Heart right ventricle (tissue), 16 donors: ENCODE measurements around the gene LRRN2. TPM values are rescaled to one million over a fixed set of nuclear protein-coding genes. Genes with fewer than 3 reads are reported as not detected.

Experiments
- ATAC-seq, 8 donors: fragments of 200-7000 bp; cut with Tn5 transposase; one replicate each; pipeline ENCODE4 v1.9.1; 2020; ENCODE audit warnings: mild to moderate bottlenecking in 8 of 8, moderate library complexity in 8 of 8, moderate number of reproducible peaks in 1 of 8
- DNase-seq, 2 donors: peaks; one replicate each; pipeline ENCODE4 v3.0.0-alpha.2; 2020
- H3K27ac ChIP-seq, 10 donors: fragments of 200-600 bp; sonication (generic) in 2 of 10; one replicate each; pipeline versions ENCODE4 v1.5.0 to v1.8.0; 2020 to 2022; ENCODE audit warnings: mild to moderate bottlenecking in 3 of 10
- H3K27me3 ChIP-seq, 7 donors: fragments of 200-600 bp; one replicate each; pipeline ENCODE4 v1.8.0; 2021 to 2022; ENCODE audit warnings: mild to moderate bottlenecking in 2 of 7
- H3K36me3 ChIP-seq, 9 donors: fragments of 200-600 bp; sonication (generic) in 1 of 9; one replicate each; pipeline versions ENCODE4 v1.5.0 to v1.8.0; 2020 to 2022; ENCODE audit warnings: mild to moderate bottlenecking in 2 of 9
- H3K4me1 ChIP-seq, 9 donors: fragments of 200-600 bp; sonication (generic) in 1 of 9; one replicate each; pipeline versions ENCODE4 v1.5.0 to v1.8.0; 2020 to 2022; ENCODE audit warnings: mild to moderate bottlenecking in 4 of 9
- H3K4me3 ChIP-seq, 10 donors: fragments of 200-600 bp; sonication (generic) in 2 of 10; one replicate each; pipeline versions ENCODE4 v1.5.0 to v1.8.0; 2020 to 2022; ENCODE audit warnings: mild to moderate bottlenecking in 7 of 10, moderate library complexity in 2 of 10
- H3K9me3 ChIP-seq, 11 donors: fragments of 200-600 bp in 10 of 11; sonication (generic) in 2 of 11; one replicate each; pipeline versions ENCODE4 v1.5.0 to v1.8.0; 2013 to 2022; ENCODE audit warnings: mild to moderate bottlenecking in 2 of 11, control low read depth in 1 of 11, moderate library complexity in 1 of 11
- CTCF ChIP-seq, 9 donors: fragments of 200-600 bp; sonication (generic) in 2 of 9; IDR thresholded peaks; one replicate each; pipeline versions ENCODE4 v1.5.0 to v1.8.0; 2021 to 2022; ENCODE audit warnings: antibody characterized with exemption in 9 of 9, mild to moderate bottlenecking in 5 of 9, moderate library complexity in 1 of 9
- WGBS, 2 donors: extraction: QIAGEN DNeasy Blood & Tissue Kit; methylation state at CpG; one replicate each; pipeline ENCODE4 v1.1.7; 2013; ENCODE audit warnings: inconsistent platforms in 1 of 2; 5-methylcytosine and 5-hydroxymethylcytosine counted together
- intact Hi-C, 10 donors: fragments of 100-400 bp; cut with DNase I; formaldehyde crosslinking; loops; one replicate each; pipeline versions ENCODE4 v1.11.1 to v1.14.2; 2022
- polyA plus RNA-seq, 2 donors: library from polyadenylated mRNA; stranded (reverse); fragments of 200-250 nt; gene quantifications; one replicate each; pipeline ENCODE4 v1.2.3, GENCODE V29; 2013
- total RNA-seq, 10 donors: library from RNA; stranded (reverse); fragmentation: NEBNext Ultra II Directional in 3 of 10; extraction: Animal tissue kit (Norgen Biotek cat#: 25700) in 3 of 10; gene quantifications; one replicate each; pipeline versions ENCODE4 v1.2.1 to v1.2.4, GENCODE V29; 2021 to 2023
- donor health status: Arrhythmogenic right ventricular cardiomyopathy.
- donor health status: ischemic (EF 13 %, LVEDD 7.1; RV severe dilation, severe dysfunction).
- donor health status: healthy with polysubstance abuse.
- donor health status: DM: no; HTN: yes; CAD: no.
- donor health status: DM: no; HTN: no; CAD: no.
- donor health status: ischemic (EF 25% LVEDD 6.9; RV normal size, moderate dysfunction).
- donor health status: ischemic (EF 25% LVEDD 5.7; RV mildly dilated, moderate dysfunction).
- donor health status: healthy.
- donor health status: DM: yes; HTN: yes; CAD: no.
- donor health status: Ischemic cardiomyopathy.
- donor health status: ischemic (EF 35%, LVEDD 5.7; RV mildly dilated, moderate dysfunction).
- donor health status: nonischemic (EF 11% LVEDD 7.7; RV severe dilation, severe dysfunction).
- donor health status: DM: yes; HTN: yes; CAD: no.
- donor health status: PGD.
- donor health status: ischemic (EF 29% LVEDD 5.4; RV normal size, mild dysfunction).
- donor health status: nonischemic (EF 23%, LVEDD 6.1; RV moderate dilation, normal function).

The LRRN2 gene
- total and polyA plus RNA-seq, 12 donors: 0.73 to 2.9 (median 1.1) TPM

- no peak overlapping the region for H3K27ac ChIP-seq
- no peaks in the 10 kb centered on the region for H3K9me3 ChIP-seq
- peaks cover 0 to under 1% (median 0%) of the 10 kb centered on the region in 9 donors for H3K4me1 ChIP-seq
- H3K36me3 ChIP-seq: no peaks in the 10 kb centered on the region
- no peak for TF ChIP-seq CTCF (IDR thresholded peaks at IDR 0.05)
- intact Hi-C loops: no loop called here
- 54 to 65% methylated on average over 3 of the region's 3 CpGs for WGBS, 2 donors
- ATAC-seq (no peak), DNase-seq (no peak)
- H3K27me3 ChIP-seq: peaks cover 0 to 42% (median 18%) of the 10 kb centered on the region in 7 donors
- H3K4me3 ChIP-seq: no peak overlapping the region
Observed at GRCh38 chr1:204652497-204652896, 33.0 kb downstream of the LRRN2 start.

- intact Hi-C loops: no loop called here
- H3K27ac ChIP-seq: no peak overlapping the region
Observed at GRCh38 chr1:204651843-204652421, 33.6 kb downstream of the LRRN2 start.

GRCh38 chr1:204650911-204651570 is 34.5 kb downstream of the LRRN2 start:
- TF ChIP-seq CTCF (IDR thresholded peaks at IDR 0.05): no peak

More at GRCh38 chr1:204651843-204652421, 33.6 kb downstream of the LRRN2 start:
- H3K4me3 ChIP-seq: no peak overlapping the region
- H3K27me3 ChIP-seq: peaks cover 0 to 39% (median 18%) of the 10 kb centered on the region in 7 donors
- no peak for DNase-seq
- ATAC-seq: no peak
- no peak for TF ChIP-seq CTCF (IDR thresholded peaks at IDR 0.05)
- H3K9me3 ChIP-seq: no peaks in the 10 kb centered on the region
- peaks cover 0 to 3% (median 0%) of the 10 kb centered on the region in 9 donors for H3K4me1 ChIP-seq
- 10 to 21% methylated on average over 15 of the region's 17 CpGs for WGBS, 2 donors
- no peaks in the 10 kb centered on the region for H3K36me3 ChIP-seq

GRCh38 chr1:204649721-204650521 is 35.6 kb downstream of the LRRN2 start:
- DNase-seq (no peak), ATAC-seq (peak in 1 of 8 donors; percentile 23)
- intact Hi-C loops: no loop called here
- Histone ChIP-seq H3K27me3 (peaks cover 0 to 39% (median 17%) of the 10 kb centered on the region in 7 donors), H3K9me3 (no peaks in the 10 kb centered on the region), H3K36me3 (no peaks in the 10 kb centered on the region), H3K4me1 (peaks cover 0 to 3% (median 0%) of the 10 kb centered on the region in 9 donors), H3K27ac (no peak overlapping the region), H3K4me3 (no peak overlapping the region)
- no peak for TF ChIP-seq CTCF (IDR thresholded peaks at IDR 0.05)
- 94 to 96% methylated on average over 6 of the region's 6 CpGs for WGBS, 2 donors

More at GRCh38 chr1:204650911-204651570, 34.5 kb downstream of the LRRN2 start:
- Histone ChIP-seq H3K9me3 (no peaks in the 10 kb centered on the region), H3K36me3 (no peaks in the 10 kb centered on the region), H3K4me1 (peaks cover 0 to 3% (median 0%) of the 10 kb centered on the region in 9 donors), H3K27ac (no peak overlapping the region), H3K27me3 (peaks cover 0 to 39% (median 18%) of the 10 kb centered on the region in 7 donors), H3K4me3 (no peak overlapping the region)
- intact Hi-C loops: no loop called here
- WGBS, 2 donors: 62 to 72% methylated on average over 7 of the region's 7 CpGs
- DNase-seq (no peak), ATAC-seq (no peak)
